Small intestine (tissue), 7 donors: ENCODE results near the gene ZDHHC6. TPM values are rescaled to one million over a fixed set of nuclear protein-coding genes. Genes with fewer than 3 reads are reported as not detected.

Experiments used
- DNase-seq, 2 donors: peaks; one replicate each; pipeline versions ENCODE4 v3.0.0 to v3.0.0-alpha.2; 2013
- FAIRE-seq: peaks from 2 replicates; lab custom pipeline; 2012; peaks lifted over from hg19 to GRCh38; lab: Jason Lieb, UNC
- H3K27ac ChIP-seq, 3 donors: one replicate each; pipeline ENCODE4 v1.5.1; 2013; ENCODE audit warnings: low read length in 2 of 3, mild to moderate bottlenecking in 2 of 3, control low read depth in 1 of 3, inconsistent platforms in 1 of 3, low read depth in 1 of 3, moderate library complexity in 1 of 3
- H3K27me3 ChIP-seq, 3 donors: one replicate each; pipeline ENCODE4 v1.6.1; 2013; ENCODE audit warnings: low read length in 3 of 3, inconsistent platforms in 1 of 3; ENCODE audit not compliant: control insufficient read depth in 3 of 3, insufficient read depth in 3 of 3
- H3K36me3 ChIP-seq, 3 donors: one replicate each; pipeline ENCODE4 v1.6.1; 2013; ENCODE audit warnings: low read length in 3 of 3, inconsistent platforms in 1 of 3, low read depth in 1 of 3, mild to moderate bottlenecking in 1 of 3, moderate library complexity in 1 of 3; ENCODE audit not compliant: control insufficient read depth in 3 of 3, insufficient read depth in 2 of 3
- H3K4me1 ChIP-seq, 3 donors: one replicate each; pipeline ENCODE4 v1.6.1; 2013; ENCODE audit warnings: low read length in 2 of 3, inconsistent platforms in 1 of 3, low read depth in 1 of 3, mild to moderate bottlenecking in 1 of 3, moderate library complexity in 1 of 3; ENCODE audit not compliant: control insufficient read depth in 3 of 3, insufficient read depth in 2 of 3
- H3K4me3 ChIP-seq, 3 donors: one replicate each; pipeline ENCODE4 v1.5.1; 2013; ENCODE audit warnings: low read length in 3 of 3, control low read depth in 1 of 3, inconsistent platforms in 1 of 3, low read depth in 1 of 3, mild to moderate bottlenecking in 1 of 3, moderate library complexity in 1 of 3
- H3K9me3 ChIP-seq, 2 donors: one replicate each; pipeline ENCODE4 v1.6.1; 2013; ENCODE audit warnings: low read depth in 1 of 2, low read length in 1 of 2; ENCODE audit not compliant: control insufficient read depth in 2 of 2, insufficient read depth in 1 of 2
- WGBS, 3 donors: extraction: QIAGEN DNeasy Blood & Tissue Kit; methylation state at CpG; one replicate each; pipeline ENCODE4 v1.1.7; 2013; 5-methylcytosine and 5-hydroxymethylcytosine counted together
- polyA plus RNA-seq, 4 donors: library from polyadenylated mRNA; stranded (reverse) in 3 of 4; unstranded in 1 of 4; fragments of 200-250 nt in 3 of 4; fragments of 120-200 nt in 1 of 4; gene quantifications; one replicate each; pipeline versions ENCODE4 v1.2.1 to v1.2.3, GENCODE V29; 2013
- donor health status: healthy with polysubstance abuse.
- donor health status: control.
- donor health status: control.
- donor health status: Bipolar disorder and iron deficiency.
- donor health status: healthy.

ZDHHC6 gene
- polyA plus RNA-seq, 4 donors = 39.1 to 79.8 (median 50.7) TPM

DNA sequence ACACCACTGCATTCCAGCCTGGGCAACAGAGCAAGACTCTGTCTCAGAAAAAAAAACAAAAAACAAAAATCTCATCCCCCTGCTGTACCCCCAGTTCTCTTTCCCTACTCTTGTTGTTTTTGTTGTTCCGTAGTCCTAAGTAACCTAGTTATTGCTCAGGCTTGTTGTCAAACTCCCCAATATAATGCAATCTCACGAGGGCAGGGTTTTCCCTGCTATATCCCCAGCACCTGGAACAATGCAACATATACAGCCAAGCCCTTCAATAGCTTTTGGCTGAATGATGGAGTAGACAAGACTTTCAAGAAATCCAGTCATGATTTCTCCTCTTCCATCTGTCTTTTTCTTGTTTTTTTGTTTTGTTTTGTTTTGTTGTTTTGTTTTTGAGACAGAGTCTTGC, 62.6 kb downstream of the ZDHHC6 start:
- FAIRE-seq (no peak), DNase-seq (peak in 1 of 2 donors; percentile 50)
- H3K4me1 ChIP-seq = peaks cover 2 to 74% (median 17%) of the 10 kb centered on the region in 3 donors
- no peaks in the 10 kb centered on the region for H3K9me3 ChIP-seq
- WGBS, 3 donors = 20 to 62% (median 39%) methylated on average over 2 of the region's 2 CpGs
- peak overlapping the region; percentile 64 to 91 (median 88) for H3K27ac ChIP-seq
- H3K27me3 ChIP-seq = no peaks in the 10 kb centered on the region
- no peak overlapping the region for H3K4me3 ChIP-seq
- H3K36me3 ChIP-seq = peaks cover 0 to 37% (median 15%) of the 10 kb centered on the region in 3 donors

DNA sequence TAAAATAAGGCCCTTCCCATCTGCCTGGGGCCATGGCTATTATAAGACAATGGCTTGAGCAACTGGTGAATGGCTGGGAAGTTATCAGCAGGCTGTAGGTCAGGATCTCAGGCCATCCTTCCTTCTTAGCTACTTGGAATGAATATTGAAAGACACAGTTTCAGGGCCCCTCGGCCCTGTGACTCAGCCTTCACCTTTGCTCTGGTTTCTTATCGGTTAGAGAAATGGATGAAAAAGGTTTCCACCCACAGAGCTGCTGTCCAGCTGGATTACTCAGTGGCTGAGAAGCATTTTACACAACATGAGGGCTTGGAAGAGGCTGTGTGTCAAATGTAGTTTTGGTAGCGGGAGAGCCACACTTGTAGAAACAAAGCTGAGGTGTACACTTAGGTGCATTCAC, 63.4 kb downstream of the ZDHHC6 start:
- no peak overlapping the region for H3K4me3 ChIP-seq
- no peak for FAIRE-seq
- peak; percentile 92 to 94 for DNase-seq
- H3K36me3 ChIP-seq = peaks cover 0 to 42% (median 15%) of the 10 kb centered on the region in 3 donors
- peak overlapping the region; percentile 65 to 93 (median 91) for H3K27ac ChIP-seq
- H3K27me3 ChIP-seq = no peaks in the 10 kb centered on the region
- H3K9me3 ChIP-seq = no peaks in the 10 kb centered on the region
- H3K4me1 ChIP-seq = peaks cover 2 to 74% (median 15%) of the 10 kb centered on the region in 3 donors
- 6 to 39% (median 28%) methylated on average over 3 of the region's 3 CpGs for WGBS, 3 donors

DNA sequence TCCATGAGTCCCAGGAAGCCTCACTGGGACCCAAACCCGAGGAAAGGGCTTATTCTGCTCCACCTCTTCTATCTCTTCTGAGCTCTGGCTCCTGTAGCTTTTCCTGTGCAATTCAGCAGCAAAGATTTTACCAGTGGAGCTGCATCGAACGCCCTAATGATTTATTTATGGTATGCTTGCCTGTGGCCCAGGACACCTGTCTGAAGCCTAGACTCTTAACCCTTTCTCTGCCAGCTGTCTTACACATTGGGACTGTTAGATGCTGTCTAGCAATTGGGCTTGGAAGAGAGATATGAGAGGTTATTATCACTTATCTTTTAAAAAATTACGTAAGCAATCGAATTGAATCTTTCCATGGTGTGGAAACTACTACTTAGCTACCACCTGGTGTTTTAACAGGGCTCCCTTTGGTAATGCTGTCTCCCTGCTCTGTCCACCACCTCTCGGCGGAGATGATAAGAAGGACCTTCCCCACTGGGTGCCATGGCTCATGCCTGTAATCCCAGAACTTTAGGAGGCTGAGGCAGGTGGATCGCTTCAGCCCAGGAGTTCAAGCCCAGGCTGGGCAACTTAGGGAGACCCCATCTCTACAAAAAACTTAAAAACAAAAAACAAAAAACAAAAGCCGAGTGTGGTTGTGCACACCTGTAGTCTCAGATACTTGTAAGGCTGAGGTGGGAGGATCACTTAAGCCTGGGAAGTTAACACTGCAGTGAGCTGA, 64.0 kb downstream of the ZDHHC6 start:
- WGBS, 3 donors = 21 to 55% (median 39%) methylated on average over 9 of the region's 9 CpGs
- peak overlapping the region in 1 of 3 donors; percentile 17 for H3K4me3 ChIP-seq
- H3K27ac ChIP-seq = peak overlapping the region; percentile 65 to 93 (median 91)
- FAIRE-seq (no peak), DNase-seq (peak; percentile 56 to 72)
- peaks cover 2 to 72% (median 15%) of the 10 kb centered on the region in 3 donors for H3K4me1 ChIP-seq
- H3K36me3 ChIP-seq = peaks cover 0 to 43% (median 15%) of the 10 kb centered on the region in 3 donors
- H3K27me3 ChIP-seq = no peaks in the 10 kb centered on the region
- no peaks in the 10 kb centered on the region for H3K9me3 ChIP-seq

Other genes with a start within 250 kb of the ZDHHC6 start
- gene TECTB, start 163.5 kb downstream of the ZDHHC6 start, polyA plus RNA-seq = under 1 TPM in 2 of 4 donors, not detected in 2; 0.03 to 0.18 TPM
- 100 to 1,000 TPM; 163 to 425 (median 292) TPM for gene ACSL5, start 72.8 kb downstream of the ZDHHC6 start, polyA plus RNA-seq
- 10 to 100 TPM; 13.8 to 16.8 (median 16.0) TPM for gene VTI1A, start 301 bp upstream of the ZDHHC6 start, polyA plus RNA-seq